Upper lobe of left lung (tissue), 6 donors: Measurements from ENCODE around the gene PROSER2. TPM values are rescaled to one million over a fixed set of nuclear protein-coding genes. Genes with fewer than 3 reads are reported as not detected.

Source experiments
- ATAC-seq, 2 donors: fragments of 200-7000 bp; cut with Tn5 transposase; one replicate each; pipeline ENCODE4 v1.9.1; 2022; ENCODE audit warnings: mild to moderate bottlenecking in 2 of 2, moderate library complexity in 2 of 2; ENCODE audit not compliant: low FRiP score in 2 of 2
- DNase-seq, 2 donors: peaks; one replicate each; pipeline ENCODE4 v3.0.0-alpha.2; 2019 to 2020
- H3K27ac ChIP-seq, 4 donors: fragments of 200-600 bp; sonication (generic); one replicate each; pipeline ENCODE4 v1.5.1; 2016 to 2019
- H3K27me3 ChIP-seq, 4 donors: fragments of 200-600 bp; sonication (generic); one replicate each; pipeline ENCODE4 v1.5.1; 2017 to 2019
- H3K36me3 ChIP-seq, 4 donors: fragments of 200-600 bp; sonication (generic); one replicate each; pipeline ENCODE4 v1.5.1; 2016 to 2019
- H3K4me1 ChIP-seq, 4 donors: fragments of 200-600 bp; sonication (generic); one replicate each; pipeline ENCODE4 v1.5.1; 2018 to 2019
- H3K4me3 ChIP-seq, 4 donors: fragments of 200-600 bp; sonication (generic); one replicate each; pipeline ENCODE4 v1.5.1; 2017 to 2019; ENCODE audit warnings: mild to moderate bottlenecking in 2 of 4, moderate library complexity in 1 of 4
- H3K9me3 ChIP-seq, 4 donors: fragments of 200-600 bp; sonication (generic); one replicate each; pipeline ENCODE4 v1.5.1; 2018 to 2019
- CTCF ChIP-seq, 6 experiments: fragments of 450-650 bp in 4 of 6; fragments of 200-600 bp in 2 of 6; sonication (generic) in 2 of 6; IDR thresholded peaks; one replicate each; pipeline ENCODE4 v1.5.1; 2016 to 2019; ENCODE audit warnings: antibody characterized with exemption in 6 of 6
- EP300 ChIP-seq, 4 donors: sonication (generic); formaldehyde crosslinking; IDR thresholded peaks; one replicate each; pipeline ENCODE4 v1.5.1; 2017; ENCODE audit warnings: antibody characterized with exemption in 4 of 4, control low read depth in 2 of 4
- POLR2A ChIP-seq, 4 donors: fragments of 450-650 bp; IDR thresholded peaks; one replicate each; pipeline ENCODE4 v1.5.1; 2016 to 2017; ENCODE audit warnings: antibody characterized with exemption in 4 of 4, mild to moderate bottlenecking in 2 of 4
- POLR2AphosphoS5 ChIP-seq, 2 donors: sonication (generic); formaldehyde crosslinking; IDR thresholded peaks; one replicate each; pipeline ENCODE4 v1.5.1; 2017; ENCODE audit warnings: antibody characterized with exemption in 2 of 2
- WGBS, 2 donors: methylation state at CpG; one replicate each; pipeline ENCODE4 v1.1.5; 2017 to 2018; 5-methylcytosine and 5-hydroxymethylcytosine counted together
- total RNA-seq, 6 donors: library from RNA; depleted of rRNA in 4 of 6; stranded (reverse); fragments of >200 nt in 4 of 6; gene quantifications; one replicate each; pipeline versions ENCODE4 v1.1.0 to v1.2.1, GENCODE V29; 2016 to 2021
- donor health status: DM: no; HTN: no; CAD: no; lungs with moderate emphysema.
- donor health status: DM: no; HTN: yes; CAD: no; lungs with severe emphysema.

Gene PROSER2
- total RNA-seq, 6 donors from 2014 or later, result 19.8 to 64.5 (median 24.7) TPM

DNA sequence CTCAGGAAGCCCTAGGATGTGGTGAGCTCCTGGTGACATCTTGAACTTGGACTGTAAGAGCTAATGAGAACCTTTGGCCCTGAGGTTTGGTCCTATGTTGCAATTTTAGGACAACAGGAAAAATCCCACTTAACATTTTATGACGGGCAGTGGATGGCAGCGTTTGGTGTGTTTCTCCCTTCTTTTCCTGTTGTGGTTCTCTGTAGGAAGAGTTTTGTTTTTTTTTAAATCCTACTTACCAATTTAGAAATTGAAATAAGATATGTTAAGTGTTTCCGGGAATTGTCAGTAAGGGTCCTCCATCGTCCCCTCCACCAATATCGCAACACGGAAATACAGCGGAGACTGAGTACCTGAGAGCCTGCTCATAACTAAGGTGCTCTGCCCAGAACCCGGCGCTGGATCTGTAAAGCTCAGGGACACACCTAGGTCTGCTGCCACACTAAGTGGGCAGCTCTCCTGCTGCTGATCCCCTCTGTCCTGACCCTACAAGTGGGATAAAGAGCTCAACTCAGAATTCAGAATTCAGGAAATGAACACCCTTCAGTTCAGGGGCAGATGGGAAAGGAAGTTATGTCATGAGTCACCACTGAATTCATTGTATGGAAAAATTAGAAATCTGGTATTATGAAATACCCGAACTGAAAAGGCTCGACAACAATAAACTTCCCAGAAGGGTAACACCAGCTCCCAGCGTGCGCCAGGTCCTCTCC lies 9.1 kb upstream of the PROSER2 start:
- Histone ChIP-seq H3K9me3 (no peaks in the 10 kb centered on the region), H3K4me1 (peaks cover 0 to 10% (median 6%) of the 10 kb centered on the region in 4 donors), H3K4me3 (no peak overlapping the region), H3K27me3 (no peaks in the 10 kb centered on the region), H3K27ac (peak overlapping the region in 2 of 4 donors; percentile 9 to 33), H3K36me3 (no peaks in the 10 kb centered on the region)
- WGBS, 2 donors, result 41 to 57% methylated on average over 13 of the region's 13 CpGs
- TF ChIP-seq POLR2A (IDR thresholded peaks at IDR 0.05), result no peak
- TF ChIP-seq CTCF (IDR thresholded peaks at IDR 0.05), result no peak
- TF ChIP-seq POLR2AphosphoS5 (IDR thresholded peaks at IDR 0.05), result no peak
- no peak for TF ChIP-seq EP300 (IDR thresholded peaks at IDR 0.05)
- DNase-seq (peak; percentile 22 to 52), ATAC-seq (peak in 1 of 2 donors; percentile 21)

- no peak overlapping the region for H3K4me3 ChIP-seq
- no peak for TF ChIP-seq CTCF (IDR thresholded peaks at IDR 0.05)
- no peak for TF ChIP-seq EP300 (IDR thresholded peaks at IDR 0.05)
- no peak for TF ChIP-seq POLR2A (IDR thresholded peaks at IDR 0.05)
- no peak for TF ChIP-seq POLR2AphosphoS5 (IDR thresholded peaks at IDR 0.05)
- H3K27me3 ChIP-seq, result peaks cover 0 to 8% (median 0%) of the 10 kb centered on the region in 4 donors
- peaks cover 4 to 26% (median 5%) of the 10 kb centered on the region in 4 donors for H3K4me1 ChIP-seq
- H3K27ac ChIP-seq, result no peak overlapping the region
- H3K9me3 ChIP-seq, result no peaks in the 10 kb centered on the region
- DNase-seq (no peak), ATAC-seq (no peak)
- WGBS, 2 donors, result 80 to 88% methylated on average over 3 of the region's 3 CpGs
- no peaks in the 10 kb centered on the region for H3K36me3 ChIP-seq
Measured at GRCh38 chr10:11819027-11819426, 4.1 kb upstream of the PROSER2 start.

DNA sequence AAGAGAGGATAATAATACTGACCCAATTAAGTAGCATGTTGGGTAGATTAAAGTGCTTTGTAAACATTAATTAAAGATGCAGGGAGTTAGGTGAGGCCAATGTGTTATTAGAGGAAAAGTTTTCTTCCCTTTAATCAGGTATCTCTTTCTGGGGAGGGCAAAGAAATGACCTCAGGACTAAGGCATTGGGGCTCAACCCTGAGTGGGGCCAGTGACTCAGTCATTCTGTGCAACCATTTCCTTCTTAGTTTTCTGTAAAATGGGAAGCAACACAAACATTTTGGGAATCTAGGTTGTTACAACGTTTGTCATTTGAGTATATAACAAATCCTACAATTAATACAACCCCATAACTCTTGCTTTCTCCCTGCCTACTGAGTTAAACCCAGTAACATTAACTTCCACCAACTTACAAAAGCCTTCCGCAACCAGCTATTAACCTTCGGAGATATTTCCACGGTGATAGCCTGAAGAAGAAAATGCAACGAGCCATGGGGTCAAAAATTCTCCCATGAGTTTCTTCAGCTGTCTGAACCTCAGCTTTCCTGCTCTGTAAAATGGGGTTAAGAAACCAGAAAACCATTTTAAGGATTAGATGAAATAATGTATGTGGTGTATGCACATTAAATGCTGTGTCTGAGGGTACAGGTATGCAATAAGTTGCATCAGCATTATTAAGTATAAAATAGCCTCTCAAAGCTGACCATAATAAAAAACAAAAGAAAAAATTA lies 965 bp upstream of the PROSER2 start:
- no peak for DNase-seq
- Histone ChIP-seq H3K4me3 (no peak overlapping the region), H3K27ac (no peak overlapping the region), H3K4me1 (peaks cover 0 to 36% (median 12%) of the 10 kb centered on the region in 4 donors), H3K27me3 (peaks cover 0 to 8% (median 0%) of the 10 kb centered on the region in 4 donors), H3K9me3 (no peaks in the 10 kb centered on the region), H3K36me3 (no peaks in the 10 kb centered on the region)
- WGBS, 2 donors, result 67 to 78% methylated on average over 5 of the region's 5 CpGs
- TF ChIP-seq CTCF (IDR thresholded peaks at IDR 0.05) (no peak), EP300 (IDR thresholded peaks at IDR 0.05) (no peak), POLR2AphosphoS5 (IDR thresholded peaks at IDR 0.05) (no peak), POLR2A (IDR thresholded peaks at IDR 0.05) (no peak)
- no peak for ATAC-seq

GRCh38 chr10:11822809-11823121 lies 391 bp upstream of the PROSER2 start:
- Histone ChIP-seq H3K4me3 (peak overlapping the region in 3 of 4 donors; percentile 83 to 85 (median 84)), H3K9me3 (no peaks in the 10 kb centered on the region), H3K27ac (peak overlapping the region; percentile 86 to 90 (median 90)), H3K4me1 (peaks cover 0 to 36% (median 12%) of the 10 kb centered on the region in 4 donors), H3K36me3 (no peaks in the 10 kb centered on the region), H3K27me3 (peaks cover 0 to 8% (median 0%) of the 10 kb centered on the region in 4 donors)
- TF ChIP-seq CTCF (IDR thresholded peaks at IDR 0.05), result no peak
- no peak for TF ChIP-seq POLR2AphosphoS5 (IDR thresholded peaks at IDR 0.05)
- no peak for TF ChIP-seq EP300 (IDR thresholded peaks at IDR 0.05)
- no peak for TF ChIP-seq POLR2A (IDR thresholded peaks at IDR 0.05)
- no peak for ATAC-seq
- 57 to 64% methylated on average over 7 to 8 of the region's 8 CpGs for WGBS, 2 donors
- no peak for DNase-seq
